Stimulated activated CD4-positive, alpha-beta T cell treated with anti-CD3 and anti-CD28 coated beads, TNF-alpha, amount 100 ng/mL, for 48 hours (primary cell): ENCODE data around the gene DSCAM.
"Not testable (repeated sequence)": the region's sequence is repeated elsewhere in the genome, so short reads cannot be mapped to it uniquely, and the experiment has no call there.

Experiments used
- DNase-seq, 3 donors: peaks; one replicate each; pipeline ENCODE4 v3.0.0-alpha.2; 2020; ENCODE audit warnings: low read depth in 3 of 3

DSCAM gene

DNA sequence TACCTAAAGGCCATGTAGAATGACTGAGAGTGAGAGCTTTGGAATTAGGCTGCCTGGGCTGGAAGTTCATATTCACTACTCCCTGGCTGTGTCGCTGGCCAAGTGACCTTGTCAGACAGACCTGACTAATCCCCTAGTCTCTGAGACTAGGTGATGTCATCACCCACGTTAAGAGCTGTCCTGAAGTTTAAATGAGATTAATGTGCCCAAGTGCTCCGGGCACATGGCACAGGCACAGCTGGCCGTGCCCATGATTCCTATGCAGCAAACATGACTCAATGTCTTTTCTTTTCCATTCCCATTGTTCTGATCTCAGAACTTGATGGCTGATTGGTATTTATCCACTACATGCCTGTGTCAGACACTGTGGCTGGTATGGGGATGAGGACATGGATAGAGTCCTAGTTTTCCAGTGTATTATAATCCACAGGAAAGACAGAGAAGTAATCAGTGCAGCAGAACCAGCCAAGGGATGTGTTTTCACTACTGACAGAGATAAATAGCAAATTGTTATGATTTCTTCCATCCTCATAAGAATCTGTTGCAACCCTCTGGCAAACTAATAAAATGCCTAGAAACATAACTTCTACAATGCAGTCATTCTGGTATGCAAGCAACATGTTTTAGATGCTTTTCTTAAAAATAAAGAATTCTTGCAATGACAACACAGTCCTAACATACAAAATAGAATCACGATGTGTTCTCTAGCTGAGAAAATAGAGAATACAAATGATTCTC lies 798.8 kb downstream of the DSCAM start:
- DNase-seq: no peak

DNA sequence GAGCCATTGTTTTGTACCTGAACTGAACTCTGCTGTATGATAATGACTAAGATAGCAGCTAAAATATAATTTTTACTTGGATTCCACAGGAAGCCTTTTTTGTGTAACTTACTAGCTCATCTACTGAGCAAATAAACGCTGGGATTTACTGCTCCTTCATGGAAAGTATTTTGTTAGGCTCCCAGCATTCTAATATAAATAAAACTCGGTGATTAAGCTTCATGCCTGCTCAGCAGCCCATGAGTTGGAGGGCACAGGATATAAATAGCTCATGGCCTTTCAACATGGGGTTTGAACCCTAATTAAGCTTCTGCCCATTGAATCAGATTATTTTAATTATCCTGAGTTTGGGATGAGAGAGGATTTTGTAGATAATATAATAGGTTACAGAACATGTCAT lies 799.7 kb downstream of the DSCAM start:
- no peak for DNase-seq

DNA sequence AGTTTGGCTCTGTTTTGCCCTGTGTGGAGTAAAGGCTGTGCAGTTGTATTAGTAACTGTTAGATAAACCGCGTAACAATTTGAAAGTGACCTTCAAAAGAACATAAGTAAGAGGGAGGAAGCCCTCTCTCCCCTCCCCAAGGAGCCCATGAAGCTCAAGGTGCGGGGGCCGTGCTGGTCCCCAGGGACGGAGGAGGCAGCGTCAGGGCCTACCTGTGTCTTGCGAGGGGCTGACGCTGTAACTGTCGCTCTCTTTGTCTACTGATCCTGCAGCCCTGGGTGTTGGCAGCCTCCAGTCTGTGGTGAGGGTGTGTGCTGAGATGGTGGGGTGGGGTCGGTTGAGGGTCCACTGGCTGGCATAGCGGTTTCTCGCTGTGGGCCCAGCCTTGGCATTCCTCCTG lies 803.1 kb downstream of the DSCAM start:
- DNase-seq: no peak

DNA sequence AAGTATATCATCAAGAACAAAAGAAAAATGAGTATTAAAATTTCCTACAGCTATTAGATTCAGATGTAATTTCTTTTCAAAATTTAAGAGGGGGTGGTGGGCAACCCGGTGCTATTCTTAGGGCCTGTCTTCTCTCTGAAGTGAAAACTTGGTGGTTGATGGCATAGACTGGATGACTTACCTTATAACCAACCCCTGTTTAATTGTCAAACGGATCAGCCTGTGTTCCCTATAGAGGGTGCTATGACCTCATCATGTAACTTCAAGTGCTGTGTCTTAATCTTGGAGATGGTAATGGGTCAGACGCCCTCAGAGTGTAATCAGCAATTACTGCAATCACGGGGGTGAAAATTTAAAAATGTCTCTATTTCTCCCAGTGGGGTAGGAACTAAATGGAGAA lies 803.5 kb downstream of the DSCAM start:
- no peak for DNase-seq

DNA sequence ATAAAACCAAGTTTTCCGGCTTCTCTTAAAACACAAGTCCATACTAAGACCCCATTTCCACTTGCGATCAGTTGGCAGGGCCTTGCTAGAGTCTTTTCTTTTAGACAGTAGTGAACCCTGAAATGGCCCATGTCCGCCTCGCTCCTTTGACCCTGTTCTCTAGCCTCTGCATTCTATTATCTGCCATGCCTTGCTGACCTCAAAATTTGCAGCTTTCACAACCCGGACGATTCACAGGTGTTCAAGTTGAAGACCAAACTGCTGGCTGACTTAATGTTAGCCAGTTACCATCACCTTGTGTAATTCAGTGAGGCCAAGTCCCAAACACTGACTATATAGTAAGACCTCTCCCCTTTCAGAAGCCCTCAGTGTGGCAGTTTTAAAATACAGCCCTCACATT lies 805.5 kb downstream of the DSCAM start:
- no peak for DNase-seq

DNA sequence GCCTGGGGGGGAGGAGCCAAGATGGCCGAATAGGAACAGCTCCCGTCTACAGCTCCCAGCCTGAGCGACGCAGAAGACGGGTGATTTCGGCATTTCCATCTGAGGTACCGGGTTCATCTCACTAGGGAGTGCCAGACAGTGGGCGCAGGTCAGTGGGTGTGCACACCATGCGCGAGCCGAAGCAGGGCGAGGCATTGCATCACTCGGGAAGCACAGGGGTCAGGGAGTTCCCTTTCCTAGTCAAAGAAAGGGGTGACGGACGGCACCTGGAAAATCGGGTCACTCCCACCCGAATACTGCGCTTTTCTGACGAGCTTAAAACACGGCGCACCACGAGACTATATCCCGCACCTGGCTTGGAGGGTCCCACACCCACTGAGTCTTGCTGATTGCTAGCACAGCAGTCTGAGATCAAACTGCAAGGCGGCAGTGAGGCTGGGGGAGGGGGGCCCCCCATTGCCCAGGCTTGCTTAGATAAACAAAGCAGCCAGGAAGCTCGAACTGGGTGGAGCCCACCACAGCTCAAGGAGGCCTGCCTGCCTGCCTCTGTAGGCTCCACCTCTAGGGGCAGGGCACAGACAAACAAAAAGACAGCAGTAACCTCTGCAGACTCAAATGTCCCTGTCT lies 813.7 kb downstream of the DSCAM start:
- DNase-seq: not testable (repeated sequence)

DNA sequence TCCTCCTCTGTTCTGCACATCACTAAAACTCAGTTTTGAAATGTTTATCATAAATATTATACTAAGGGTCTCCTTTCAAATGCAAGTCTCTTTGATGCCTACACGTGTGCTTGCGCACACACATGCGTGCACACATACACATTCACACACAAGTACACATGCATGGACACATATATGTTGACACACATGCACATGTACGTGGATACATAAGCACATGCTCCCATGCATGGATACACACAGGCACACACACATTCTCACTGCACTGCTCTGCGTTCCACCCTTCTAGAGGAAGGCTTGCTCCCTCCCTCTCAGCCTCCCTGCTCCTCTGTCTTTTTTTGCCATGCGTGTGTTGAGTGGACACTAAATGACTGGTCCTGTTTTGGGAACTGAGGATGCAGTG lies 817.1 kb downstream of the DSCAM start:
- DNase-seq: no peak

DNA sequence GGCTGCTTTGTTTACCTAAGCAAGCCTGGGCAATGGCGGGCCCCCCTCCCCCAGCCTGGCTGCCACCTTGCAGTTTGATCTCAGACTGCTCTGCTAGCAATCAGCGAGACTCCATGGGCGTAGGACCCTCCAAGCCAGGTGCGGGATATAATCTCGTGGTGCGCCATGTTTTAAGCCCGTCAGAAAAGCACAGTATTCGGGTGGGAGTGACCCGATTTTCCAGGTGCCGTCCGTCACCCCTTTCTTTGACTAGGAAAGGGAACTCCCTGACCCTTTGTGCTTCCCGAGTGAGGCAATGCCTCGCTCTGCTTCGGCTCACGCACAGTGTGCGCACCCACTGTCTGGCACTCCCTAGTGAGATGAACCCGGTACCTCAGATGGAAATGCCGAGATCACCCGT lies 818.6 kb downstream of the DSCAM start:
- DNase-seq: not testable (repeated sequence)

DNA sequence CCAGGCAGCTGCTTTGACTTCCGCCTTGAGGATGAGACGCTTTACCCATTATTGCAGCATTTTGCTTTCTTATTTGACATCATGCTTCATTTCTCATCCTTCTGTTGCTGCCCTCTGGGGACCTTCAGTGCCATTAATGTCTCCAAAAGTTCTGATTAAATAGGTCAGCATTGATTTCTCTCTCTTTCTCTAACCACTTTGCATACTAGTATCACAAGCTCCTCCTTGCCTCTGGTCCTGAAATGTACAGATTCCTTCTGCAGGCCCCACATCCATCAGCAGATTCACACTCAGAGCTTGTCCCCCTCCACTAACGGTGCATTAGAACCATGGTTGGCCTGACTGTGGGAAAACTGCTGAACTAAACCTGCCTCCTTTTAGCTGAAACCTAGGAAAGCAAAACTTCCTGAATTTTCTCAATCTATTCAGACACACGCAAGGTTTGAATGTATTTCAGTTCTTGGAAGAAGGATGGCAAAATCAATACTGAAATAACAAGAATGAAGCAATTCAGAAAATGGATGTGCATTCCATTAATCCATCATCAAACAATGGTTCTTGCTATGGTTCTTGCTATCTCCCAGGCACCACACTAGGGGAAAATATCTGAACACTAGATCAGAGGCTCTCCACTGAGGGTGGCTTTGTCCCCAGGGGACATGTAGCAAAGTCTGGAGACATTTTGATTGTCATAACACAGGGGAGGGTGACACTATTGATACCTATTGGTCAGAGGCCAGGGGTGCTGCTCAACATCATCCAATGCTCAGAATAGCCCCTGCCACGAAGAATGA lies 825.2 kb downstream of the DSCAM start:
- DNase-seq: no peak

DNA sequence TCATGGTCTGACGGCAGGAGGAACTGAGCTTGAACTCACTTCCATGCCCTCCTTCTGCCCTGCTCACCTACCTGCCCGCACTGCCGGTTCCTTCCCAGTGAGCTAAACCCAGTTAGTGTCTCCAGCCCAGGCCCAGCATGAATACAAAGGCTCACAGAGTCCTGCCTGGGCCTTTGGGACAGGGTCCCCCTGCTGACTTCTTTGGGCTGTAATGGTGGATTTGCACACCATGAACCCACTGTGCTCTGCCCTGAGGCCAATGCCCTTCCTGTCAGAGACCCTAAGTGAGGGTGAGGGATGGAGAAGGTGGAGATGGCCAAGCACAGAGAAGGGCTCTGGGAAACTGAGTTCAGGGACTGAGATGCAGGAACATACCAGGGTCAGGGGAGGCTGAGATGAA lies 826.3 kb downstream of the DSCAM start:
- DNase-seq: no peak

DNA sequence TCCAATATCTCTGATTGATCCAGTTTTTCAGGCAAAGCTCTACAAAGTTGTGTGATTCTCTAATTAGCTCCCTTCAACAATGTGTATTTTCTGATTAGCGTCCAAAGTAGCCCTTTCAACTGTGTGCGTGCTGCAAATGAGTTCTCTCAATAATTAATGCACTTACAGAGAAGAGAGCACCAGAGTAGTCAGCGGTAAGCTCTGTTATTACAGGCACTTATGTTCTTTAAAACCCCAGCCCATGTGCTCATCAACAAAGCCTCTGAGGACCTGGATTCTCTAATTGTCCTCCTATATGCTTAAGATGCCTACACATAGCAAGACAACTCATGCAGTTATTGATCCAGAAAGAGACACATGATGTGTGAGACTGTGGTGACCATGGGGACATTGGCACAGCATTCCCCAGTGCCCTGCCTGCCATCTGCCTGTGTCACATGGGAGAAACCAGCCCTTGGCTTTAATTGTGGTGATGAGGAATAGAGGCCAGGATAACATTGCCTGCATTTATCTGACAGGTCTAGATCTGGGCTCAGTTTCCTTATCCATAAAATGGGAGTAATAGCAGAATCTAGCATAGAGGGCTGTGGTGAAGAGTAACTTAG lies 828.0 kb downstream of the DSCAM start:
- no peak for DNase-seq

DNA sequence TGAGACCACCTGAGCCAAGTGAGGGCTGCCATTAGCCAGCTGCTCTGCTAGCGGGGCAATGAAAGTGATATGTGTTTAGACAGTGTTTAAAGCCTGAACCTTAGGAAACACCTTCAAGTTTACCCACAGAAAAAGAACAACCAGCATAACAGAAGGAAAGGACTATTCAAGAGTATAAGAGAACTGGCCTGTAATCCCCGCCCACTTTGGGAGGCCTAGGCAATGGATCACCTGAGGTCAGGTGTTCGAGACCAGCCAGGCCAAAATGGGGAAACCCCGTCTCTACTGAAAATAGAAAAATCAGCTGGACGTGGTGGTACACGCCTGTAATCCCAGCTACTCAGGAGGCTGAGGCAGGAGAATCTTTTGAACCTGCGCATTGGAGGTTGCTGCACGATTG lies 830.3 kb downstream of the DSCAM start:
- DNase-seq: no peak

DNA sequence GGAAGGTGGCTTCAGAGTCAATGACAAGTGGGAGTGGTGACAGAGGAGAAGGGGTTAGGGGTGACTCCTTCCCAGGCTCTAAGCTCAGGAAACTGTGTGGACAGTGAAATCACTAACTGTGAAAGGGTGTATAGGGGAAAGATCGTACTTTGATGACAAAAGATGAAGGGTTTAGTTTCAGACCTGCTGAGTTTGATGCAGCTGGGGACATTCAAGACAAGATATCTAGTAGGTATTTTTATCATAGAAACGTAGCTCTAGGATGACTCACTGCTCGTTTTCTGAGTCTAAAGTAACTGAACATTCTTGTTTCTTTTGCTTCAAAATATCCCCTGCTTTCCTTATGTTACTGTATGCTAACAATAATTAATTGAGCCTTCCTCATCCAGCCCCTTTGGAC lies 830.7 kb downstream of the DSCAM start:
- no peak for DNase-seq

DNA sequence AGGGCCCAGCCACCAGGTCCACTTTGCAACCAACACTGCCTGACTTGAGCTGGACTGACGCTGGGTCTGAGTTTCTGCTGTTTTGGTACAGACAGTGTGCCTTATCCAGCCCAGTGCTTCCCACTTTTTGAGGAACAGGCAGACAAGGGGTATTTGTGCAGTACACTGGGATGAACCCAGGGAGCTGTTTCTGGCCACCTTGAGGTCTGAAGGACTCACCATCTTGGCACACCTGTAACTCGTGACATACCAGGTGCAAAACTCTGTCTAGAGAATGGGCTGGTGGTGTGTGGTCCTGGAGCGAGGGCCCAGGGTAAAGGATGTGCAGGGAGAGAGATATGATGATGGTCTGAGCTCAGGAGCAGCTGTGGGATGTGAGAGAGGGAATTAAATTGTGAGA lies 831.1 kb downstream of the DSCAM start:
- no peak for DNase-seq

DNA sequence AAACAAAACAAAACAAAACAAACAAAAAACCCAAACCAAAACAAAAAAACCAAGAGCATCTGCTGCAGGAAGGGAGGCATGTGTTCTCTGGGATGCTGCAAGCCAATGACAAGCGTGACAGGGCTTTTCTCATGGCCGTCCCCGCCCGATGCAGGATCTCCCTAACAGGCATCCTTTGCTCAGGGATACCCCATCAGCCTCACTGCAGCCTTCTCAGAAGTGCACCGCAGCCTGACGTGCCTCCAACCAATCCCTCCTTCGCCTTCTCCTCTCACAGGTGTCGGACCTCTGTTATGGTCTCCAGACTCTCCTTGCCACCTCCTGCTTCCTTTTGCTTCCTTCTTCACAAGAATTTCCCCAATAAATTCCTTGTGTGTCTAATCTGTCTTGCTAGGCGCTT lies 832.6 kb downstream of the DSCAM start:
- DNase-seq: no peak

DNA sequence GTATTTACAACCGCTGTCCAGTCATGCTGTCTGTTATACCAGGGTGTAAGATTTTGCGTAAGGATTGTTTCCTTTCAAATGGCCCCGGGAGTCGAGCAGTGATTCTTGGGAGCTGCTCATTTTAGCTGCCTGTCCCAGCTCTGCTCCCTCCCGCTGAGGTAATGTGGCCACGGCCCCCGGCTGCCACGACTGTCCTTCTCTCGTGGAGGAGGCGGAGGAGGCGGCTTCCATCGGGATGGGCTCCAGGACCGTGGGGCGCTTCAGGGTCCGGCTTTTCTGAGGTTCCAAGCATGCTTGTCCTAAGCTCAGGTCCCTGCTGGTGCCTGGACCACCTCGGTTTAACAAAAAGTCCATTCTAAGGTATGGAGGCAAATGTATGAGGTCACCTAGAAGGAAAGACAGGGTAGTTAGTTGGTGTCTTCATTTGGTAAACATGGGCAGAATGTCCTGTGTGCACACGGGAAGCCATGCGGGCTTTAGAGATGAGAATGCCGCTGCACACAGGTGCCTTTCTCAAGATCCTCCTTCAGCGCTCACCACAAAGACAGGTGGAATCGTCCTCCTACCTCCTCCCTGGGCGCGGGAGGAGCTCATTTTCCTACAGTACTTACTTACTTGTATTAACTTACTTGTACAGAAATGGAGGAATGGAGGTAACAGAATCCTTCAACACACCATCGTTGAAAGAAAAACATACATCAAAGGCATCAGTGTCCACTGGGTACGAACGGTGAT lies 833.8 kb downstream of the DSCAM start:
- no peak for DNase-seq

DNA sequence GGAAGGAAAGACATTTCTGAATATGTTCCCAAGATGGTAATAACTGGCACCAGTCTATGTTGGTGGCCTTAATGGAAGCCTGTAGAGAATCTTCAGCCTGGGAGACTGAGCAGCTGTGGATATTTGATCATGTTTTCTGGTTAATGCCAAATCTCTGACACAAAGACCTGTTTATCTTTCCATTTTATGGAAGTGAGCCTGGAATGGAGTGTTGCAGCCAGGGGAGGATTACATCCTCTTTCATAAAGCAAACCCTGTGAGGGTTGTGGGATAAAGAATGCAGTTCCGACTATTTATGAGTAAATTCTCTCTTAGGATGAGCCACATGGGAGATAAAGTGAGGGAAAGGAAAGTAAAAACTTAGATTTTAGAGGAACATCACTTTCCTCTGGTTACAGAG lies 835.6 kb downstream of the DSCAM start:
- no peak for DNase-seq

DNA sequence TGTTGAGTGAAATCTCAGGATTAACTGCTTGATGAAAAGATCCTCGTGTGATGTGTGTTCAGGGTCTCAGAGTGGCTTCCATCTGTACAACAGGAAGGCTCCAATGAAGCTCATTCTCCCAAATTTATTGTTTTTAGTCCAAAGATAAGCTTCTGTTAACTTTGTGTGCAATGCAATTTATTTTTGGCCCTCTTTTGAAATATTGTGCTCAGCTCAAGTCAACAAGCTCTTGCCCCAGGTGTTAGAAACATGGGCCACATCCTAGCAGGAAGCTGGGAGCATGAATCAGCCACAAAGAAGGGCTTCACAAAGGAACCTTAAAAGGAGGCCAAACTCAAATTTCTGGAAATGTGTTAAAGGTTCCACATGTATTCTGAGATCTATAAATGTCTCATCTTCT lies 844.0 kb downstream of the DSCAM start:
- no peak for DNase-seq

DNA sequence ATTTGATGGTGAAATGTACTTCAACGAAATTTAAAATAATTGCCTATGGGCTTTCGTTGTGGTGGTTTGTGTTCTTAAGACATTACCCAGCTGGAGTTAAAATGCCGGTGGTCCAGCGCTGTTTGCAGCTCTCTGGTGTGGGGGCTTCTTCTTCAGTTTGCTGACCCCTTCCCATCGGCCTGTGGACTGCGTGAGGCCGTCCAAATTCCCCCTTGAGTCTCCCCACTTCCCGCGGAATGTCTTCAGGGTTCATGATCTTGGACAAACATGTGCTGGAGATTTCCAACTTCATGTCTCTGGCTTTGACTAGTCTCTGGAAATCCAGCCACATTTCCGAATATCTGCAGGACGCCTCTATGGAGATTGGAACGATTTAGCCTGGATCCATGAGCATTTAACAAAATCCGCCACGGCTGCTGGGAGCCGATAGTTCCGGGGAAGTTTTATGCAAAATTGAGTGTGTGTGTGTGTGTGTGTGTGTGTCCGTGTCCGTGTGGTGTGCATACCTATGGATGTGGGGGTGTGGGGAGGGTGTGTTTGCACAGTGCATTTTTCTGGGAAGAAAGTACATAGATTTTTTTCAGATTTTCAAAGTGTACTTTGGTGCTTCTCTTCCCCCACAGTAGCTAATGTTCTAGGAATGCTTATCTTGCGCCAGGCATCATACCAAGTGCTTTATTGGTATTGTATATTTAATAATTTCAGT lies 862.5 kb downstream of the DSCAM start:
- no peak for DNase-seq

DNA sequence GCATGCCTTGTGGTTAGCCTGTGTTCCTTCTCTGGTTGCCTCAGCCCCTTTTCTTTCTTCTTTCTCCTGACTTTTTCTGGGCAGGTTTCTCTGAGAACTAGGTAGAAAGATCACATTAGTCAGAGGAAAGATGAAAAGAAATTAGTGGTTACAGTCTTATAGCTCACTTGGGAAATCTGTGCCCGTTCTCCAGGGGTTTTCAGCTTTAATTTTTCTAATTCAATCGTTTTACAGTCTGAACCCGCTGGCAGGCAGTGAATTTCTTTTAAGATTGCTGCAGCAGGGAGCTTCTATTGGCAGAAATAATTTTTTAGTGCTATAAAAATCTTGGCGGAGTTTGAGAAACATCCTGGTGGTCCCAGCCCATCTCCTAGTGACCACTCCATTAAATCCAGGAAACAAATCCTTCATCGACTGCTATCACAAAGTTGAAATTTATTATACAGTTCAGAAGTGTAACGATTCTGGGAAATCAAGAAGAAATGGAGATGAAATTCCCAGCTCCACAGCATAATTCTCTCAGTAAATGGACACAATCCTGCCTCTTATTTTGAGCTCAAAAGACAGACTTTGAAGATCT lies 866.6 kb downstream of the DSCAM start:
- no peak for DNase-seq

DNA sequence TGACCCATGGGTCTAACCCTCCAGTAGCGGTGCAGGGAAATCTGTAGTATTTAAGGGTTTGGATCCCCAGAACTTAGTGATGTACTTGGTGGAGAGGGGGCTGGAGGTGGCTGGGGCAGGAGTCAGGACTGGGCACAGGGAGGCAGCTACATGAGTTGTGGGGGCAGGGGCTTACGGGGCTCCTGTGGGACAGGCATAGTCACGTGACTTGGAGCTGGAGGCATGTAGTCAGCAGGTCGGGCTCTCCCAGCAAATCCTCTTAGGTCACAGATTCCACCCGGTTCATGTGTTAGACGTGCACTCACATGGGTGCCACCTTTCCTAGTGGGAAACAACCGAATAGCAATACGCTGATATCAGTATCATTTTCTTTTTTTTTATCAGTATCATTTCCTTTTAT lies 867.6 kb downstream of the DSCAM start:
- no peak for DNase-seq
